ENCODE results near the gene FYN. TPM values are rescaled to one million over a fixed set of nuclear protein-coding genes. Genes with fewer than 3 reads are reported as not detected.

FYN gene
- total and polyA plus RNA-seq, 9 of the 15 experiments (the other 6 are each of a cell fraction or from before 2014, with no cell fraction given): 2.9 to 22.1 (median 11.4) TPM

GRCh38 chr6:111631903-111632460 lies 241.3 kb downstream of the FYN start:
- Histone ChIP-seq H3K79me2 (ENCODE audit: control insufficient read depth, insufficient read depth, low read length) (no peaks in the 10 kb centered on the region), H3K36me3 (ENCODE audit: control insufficient read depth, insufficient read depth, low read length) (no peaks in the 10 kb centered on the region), H3K9ac (ENCODE audit: insufficient read depth in 1 of 2, low read depth in 2 of 2, low read length in 2 of 2) (no peak overlapping the region), H3K27me3 (ENCODE audit: control insufficient read depth in 2 of 2, insufficient read depth in 2 of 2, low read length in 2 of 2) (peaks cover 22 to 25% of the 10 kb centered on the region in 2 experiments), H3K9me3 (replicated peaks; ENCODE audit: control insufficient read depth, insufficient read depth, low read depth, low read length) (no peaks in the 10 kb centered on the region), H3K4me2 (ENCODE audit: insufficient read depth, low read length) (0 out of 2 replicates have a peak overlapping the region, but pooled peaks have one; percentile 15), H3K27ac (ENCODE audit: extremely low read depth, low read depth, low read length) (no peak overlapping the region), H3K9me1 (ENCODE audit: control insufficient read depth, insufficient read depth, low read length) (no peaks in the 10 kb centered on the region), H2AFZ (ENCODE audit: low read depth, low read length) (0 out of 2 replicates have a peak overlapping the region, but pooled peaks have one; percentile 41), H3K4me3 (no peak overlapping the region), H4K20me1 (replicated peaks; ENCODE audit: control insufficient read depth, insufficient read depth, low read length) (no peaks in the 10 kb centered on the region), H3K4me1 (replicated peaks in 1 of 2; ENCODE audit: control insufficient read depth in 2 of 2, insufficient read depth in 2 of 2, low read length in 2 of 2) (peaks cover 0 to 11% of the 10 kb centered on the region in 2 experiments; a peak in 3 of 5 replicates)
- ATAC-seq (peak; percentile 68), DNase-seq (ENCODE audit: extremely low read depth in 1 of 4, low spot score in 3 of 4) (no peak), FAIRE-seq (peak; percentile 11)
- intact Hi-C loops (cut with micrococcal nuclease): no loop called here
- in situ Hi-C loops (cut with MboI): loop anchor here (25.0 kb wide), 1 partner anchor 370 kb away; a partner anchor contains a TSS
- CTCF ChIA-PET (ENCODE audit: low intra/inter-chr PET ratio): no interaction called here
- 7% methylated on average over 8 of the region's 8 CpGs for WGBS (ENCODE audit: insufficient coverage, low coverage, missing lambda C conversion rate)
- POLR2A ChIA-PET: no interaction called here
- BruUV-seq (replicated peaks): no TSS peak
- TF ChIP-seq KDM1A (IDR thresholded peaks at IDR 0.05) (no peak), CEBPB (tag; IDR thresholded peaks at IDR 0.05) (no peak), PHB (CRISPR knock-in tag; IDR thresholded peaks at IDR 0.05) (no peak), CAMTA2 (CRISPR knock-in tag; conservative IDR thresholded peaks at IDR 0.05) (no peak), RNF219 (CRISPR knock-in tag; IDR thresholded peaks at IDR 0.05) (no peak), PKNOX1 (IDR thresholded peaks at IDR 0.05) (peak; percentile 72), ZNF263 (CRISPR knock-in tag; IDR thresholded peaks at IDR 0.05; ENCODE audit: borderline replicate concordance) (no peak), CTCF (IDR thresholded peaks at IDR 0.05 in 2 of 3, conservative IDR thresholded peaks at IDR 0.05 in 1 of 3; ENCODE audit: insufficient read depth in 2 of 3, low read depth in 1 of 3, low read length in 3 of 3) (0 out of 6 replicates have a peak, but pooled peaks of 1 of the 3 experiments have one; percentile 9), COPS2 (conservative IDR thresholded peaks at IDR 0.05) (no peak), CBFA2T3 (IDR thresholded peaks at IDR 0.05) (no peak), CTCFL (IDR thresholded peaks at IDR 0.05; ENCODE audit: borderline replicate concordance, insufficient read depth, low read depth, low read length, poor library complexity, severe bottlenecking) (no peak), ZNF175 (CRISPR knock-in tag; IDR thresholded peaks at IDR 0.05; ENCODE audit: low read depth) (no peak)

Data from K562 (cell line).